Ramos (cell line): Measurements from ENCODE around the gene AKIRIN1.
"Not testable (repeated sequence)": the region's sequence is repeated elsewhere in the genome, so short reads cannot be mapped to it uniquely, and the experiment has no call there.

ENCODE experiments used
- in situ Hi-C: fragments of 300-500 bp; cut with MboI; formaldehyde crosslinking; loops from one replicate; pipeline ENCODE4 v1.14.3; 2022; ENCODE audit warnings: low sequenced_read_pairs; ENCODE audit not compliant: unreplicated experiment

The AKIRIN1 gene

GRCh38 chr1:39036678-39037077, 45.6 kb downstream of the AKIRIN1 start:
- in situ Hi-C loops = no loop called here

GRCh38 chr1:39043513-39043912, 52.4 kb downstream of the AKIRIN1 start:
- in situ Hi-C loops = no loop called here

GRCh38 chr1:39044762-39045161, 53.7 kb downstream of the AKIRIN1 start:
- in situ Hi-C loops = no loop called here

- in situ Hi-C loops = no loop called here
Observed at GRCh38 chr1:39045231-39045630, 54.2 kb downstream of the AKIRIN1 start.

- in situ Hi-C loops = no loop called here
Observed at GRCh38 chr1:39046613-39047210, 55.6 kb downstream of the AKIRIN1 start.

GRCh38 chr1:39047374-39048229, 56.5 kb downstream of the AKIRIN1 start:
- in situ Hi-C loops = no loop called here

GRCh38 chr1:39048745-39049370, 57.8 kb downstream of the AKIRIN1 start:
- in situ Hi-C loops = no loop called here

- in situ Hi-C loops = no loop called here
Observed at GRCh38 chr1:39050001-39050400, 58.9 kb downstream of the AKIRIN1 start.

- in situ Hi-C loops = not testable (repeated sequence)
Observed at GRCh38 chr1:39051193-39051850, 60.2 kb downstream of the AKIRIN1 start.

GRCh38 chr1:39051956-39052355, 60.9 kb downstream of the AKIRIN1 start:
- in situ Hi-C loops = no loop called here

- in situ Hi-C loops = not testable (repeated sequence)
Observed at GRCh38 chr1:39055213-39055710, 64.2 kb downstream of the AKIRIN1 start.
